ENCODE measurements around the gene LKAAEAR1.

Gene LKAAEAR1

GRCh38 chr20:64099880-64100565 is 15.8 kb upstream of the LKAAEAR1 start:
- no peak for TF ChIP-seq CTCF (IDR thresholded peaks at IDR 0.05; ENCODE audit: insufficient read depth, low read depth, low read length, missing control alignments)
- H3K4me3 ChIP-seq (ENCODE audit: low read length) = no peak overlapping the region
- DNase-seq (ENCODE audit: low read depth) = no peak

GRCh38 chr20:64099086-64099786 is 15.0 kb upstream of the LKAAEAR1 start:
- DNase-seq (ENCODE audit: low read depth) = no peak
- no peak overlapping the region for H3K4me3 ChIP-seq (ENCODE audit: low read length)
- TF ChIP-seq CTCF (IDR thresholded peaks at IDR 0.05; ENCODE audit: insufficient read depth, low read depth, low read length, missing control alignments) = no peak

- DNase-seq (ENCODE audit: low read depth) = no peak
- TF ChIP-seq CTCF (IDR thresholded peaks at IDR 0.05; ENCODE audit: insufficient read depth, low read depth, low read length, missing control alignments) = no peak
- no peak overlapping the region for H3K4me3 ChIP-seq (ENCODE audit: low read length)
Measured at GRCh38 chr20:64098471-64099013, 14.3 kb upstream of the LKAAEAR1 start.

GRCh38 chr20:64096535-64096934 is 12.3 kb upstream of the LKAAEAR1 start:
- no peak for TF ChIP-seq CTCF (IDR thresholded peaks at IDR 0.05; ENCODE audit: insufficient read depth, low read depth, low read length, missing control alignments)
- no peak overlapping the region for H3K4me3 ChIP-seq (ENCODE audit: low read length)
- no peak for DNase-seq (ENCODE audit: low read depth)

- DNase-seq (ENCODE audit: low read depth) = no peak
- no peak for TF ChIP-seq CTCF (IDR thresholded peaks at IDR 0.05; ENCODE audit: insufficient read depth, low read depth, low read length, missing control alignments)
Measured at GRCh38 chr20:64095927-64096326, 11.7 kb upstream of the LKAAEAR1 start.

GRCh38 chr20:64095455-64095854 is 11.3 kb upstream of the LKAAEAR1 start:
- H3K4me3 ChIP-seq (ENCODE audit: low read length) = no peak overlapping the region
- no peak for TF ChIP-seq CTCF (IDR thresholded peaks at IDR 0.05; ENCODE audit: insufficient read depth, low read depth, low read length, missing control alignments)
- DNase-seq (ENCODE audit: low read depth) = no peak

More at GRCh38 chr20:64095927-64096326, 11.7 kb upstream of the LKAAEAR1 start:
- H3K4me3 ChIP-seq (ENCODE audit: low read length) = no peak overlapping the region

Measured in epithelial cell of esophagus (primary cell).